Body of pancreas (tissue), 4 donors: Measurements from ENCODE around the gene NUP107. TPM values are rescaled to one million over a fixed set of nuclear protein-coding genes. Genes with fewer than 3 reads are reported as not detected.

Experiments used
- ATAC-seq: fragments of 150-250 bp; one replicate; pipeline ENCODE4 v1.9.1; 2016
- DNase-seq, 4 donors: peaks; one replicate each; pipeline ENCODE4 v3.0.0-alpha.2; 2019
- H3K27ac ChIP-seq, 4 donors: fragments of 200-600 bp; sonication (generic); 1 replicate in 3 of 4; 2 replicates in 1 of 4; pipeline versions ENCODE4 v1.5.1 to v1.6.1; 2016 to 2019; ENCODE audit warnings: mild to moderate bottlenecking in 1 of 4, mixed read lengths in 1 of 4, moderate library complexity in 1 of 4
- H3K27me3 ChIP-seq, 2 donors: fragments of 200-600 bp; sonication (generic); one replicate each; pipeline ENCODE4 v1.6.0; 2016; ENCODE audit warnings: mild to moderate bottlenecking in 1 of 2
- H3K36me3 ChIP-seq, 2 donors: fragments of 200-600 bp; sonication (generic); replicated peaks in 1 of 2; 2 replicates each; pipeline ENCODE4 v1.5.1; 2016; ENCODE audit warnings: low read depth in 2 of 2; ENCODE audit not compliant: insufficient read depth in 1 of 2
- H3K4me1 ChIP-seq: fragments of 200-600 bp; sonication (generic); one replicate; pipeline ENCODE4 v1.6.0; 2016
- H3K4me3 ChIP-seq, 2 donors: fragments of 200-600 bp; sonication (generic); 1 replicate in 1 of 2; 2 replicates in 1 of 2; pipeline ENCODE4 v1.5.1; 2016 to 2019
- H3K9me3 ChIP-seq, 3 donors: fragments of 200-600 bp; sonication (generic); 1 replicate in 2 of 3; 2 replicates in 1 of 3; pipeline ENCODE4 v1.5.1; 2016
- CTCF ChIP-seq, 7 experiments: fragments of 450-650 bp in 4 of 7; fragments of 200-600 bp in 3 of 7; sonication (generic) in 3 of 7; IDR thresholded peaks; one replicate each; pipeline ENCODE4 v1.5.1; 2016 to 2019; ENCODE audit warnings: antibody characterized with exemption in 7 of 7
- POLR2A ChIP-seq, 3 donors: fragments of 450-650 bp; IDR thresholded peaks; one replicate each; pipeline ENCODE4 v1.6.1; 2016; ENCODE audit warnings: antibody characterized with exemption in 3 of 3, mild to moderate bottlenecking in 2 of 3
- WGBS, 2 donors: methylation state at CpG; one replicate each; pipeline ENCODE4 v1.1.5; 2017; 5-methylcytosine and 5-hydroxymethylcytosine counted together
- intact Hi-C: fragments of 100-400 bp; cut with DNase I; formaldehyde crosslinking; loops from one replicate; pipeline ENCODE4 v1.15.1; 2023
- total RNA-seq, 2 donors: library from RNA; depleted of rRNA; stranded (reverse); fragments of >200 nt; gene quantifications; one replicate each; pipeline ENCODE4 v1.1.0, GENCODE V29; 2016

NUP107 gene
- total RNA-seq, 2 donors from 2014 or later, result 29.6 to 34.9 TPM

GRCh38 chr12:68768431-68768939 is 81.7 kb downstream of the NUP107 start:
- no peaks in the 10 kb centered on the region for H3K9me3 ChIP-seq
- no peaks in the 10 kb centered on the region for H3K36me3 ChIP-seq
- H3K27me3 ChIP-seq, result no peaks in the 10 kb centered on the region
- TF ChIP-seq POLR2A (IDR thresholded peaks at IDR 0.05) (no peak), CTCF (IDR thresholded peaks at IDR 0.05) (no peak)
- intact Hi-C loops, result no loop called here
- DNase-seq, result no peak
- ATAC-seq, result no peak
- 90 to 91% methylated on average over 4 of the region's 4 CpGs for WGBS, 2 donors
- H3K27ac ChIP-seq, result no peak overlapping the region
- no peak overlapping the region for H3K4me3 ChIP-seq
- no peaks in the 10 kb centered on the region for H3K4me1 ChIP-seq

- DNase-seq (no peak), ATAC-seq (no peak)
- Histone ChIP-seq H3K9me3 (no peaks in the 10 kb centered on the region), H3K4me1 (no peaks in the 10 kb centered on the region), H3K4me3 (no peak overlapping the region), H3K36me3 (no peaks in the 10 kb centered on the region), H3K27me3 (no peaks in the 10 kb centered on the region), H3K27ac (no peak overlapping the region)
- intact Hi-C loops, result no loop called here
- no peak for TF ChIP-seq CTCF (IDR thresholded peaks at IDR 0.05)
- no peak for TF ChIP-seq POLR2A (IDR thresholded peaks at IDR 0.05)
- WGBS, 2 donors, result 87 to 93% methylated on average over 1 of the region's 1 CpG
Measured at GRCh38 chr12:68769941-68770340, 83.2 kb downstream of the NUP107 start.

GRCh38 chr12:68771223-68771925 is 84.6 kb downstream of the NUP107 start:
- Histone ChIP-seq H3K36me3 (no peaks in the 10 kb centered on the region), H3K27me3 (no peaks in the 10 kb centered on the region), H3K4me1 (no peaks in the 10 kb centered on the region), H3K9me3 (no peaks in the 10 kb centered on the region), H3K4me3 (no peak overlapping the region), H3K27ac (no peak overlapping the region)
- TF ChIP-seq CTCF (IDR thresholded peaks at IDR 0.05) (no peak), POLR2A (IDR thresholded peaks at IDR 0.05) (no peak)
- DNase-seq (no peak), ATAC-seq (no peak)
- WGBS, 2 donors, result 83 to 93% methylated on average over 5 of the region's 5 CpGs
- intact Hi-C loops, result no loop called here

GRCh38 chr12:68772714-68773113 is 85.9 kb downstream of the NUP107 start:
- TF ChIP-seq POLR2A (IDR thresholded peaks at IDR 0.05), result no peak
- TF ChIP-seq CTCF (IDR thresholded peaks at IDR 0.05), result no peak

DNA sequence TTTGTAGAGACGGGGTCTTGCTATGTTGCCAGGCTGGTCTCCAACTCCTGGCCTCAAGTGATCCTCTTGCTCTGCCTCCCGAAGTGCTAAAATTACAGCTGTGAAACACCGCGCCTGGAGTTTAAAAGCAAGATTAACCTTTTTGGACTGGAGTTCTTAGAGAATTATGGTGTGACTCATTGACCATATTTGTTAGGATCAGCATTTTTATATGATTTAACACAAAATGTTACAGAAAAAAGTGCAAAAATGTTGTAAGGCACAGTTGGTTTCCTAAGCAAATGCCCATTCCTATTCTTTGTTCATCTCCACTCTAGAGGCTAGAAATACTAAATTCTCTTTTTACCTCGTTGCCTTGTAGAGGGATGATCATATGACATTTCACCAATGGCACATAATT is 86.8 kb downstream of the NUP107 start:
- Histone ChIP-seq H3K4me3 (no peak overlapping the region), H3K27ac (no peak overlapping the region), H3K27me3 (no peaks in the 10 kb centered on the region), H3K9me3 (no peaks in the 10 kb centered on the region), H3K4me1 (no peaks in the 10 kb centered on the region), H3K36me3 (no peaks in the 10 kb centered on the region)
- DNase-seq (no peak), ATAC-seq (no peak)
- intact Hi-C loops, result no loop called here
- WGBS, 2 donors, result 79 to 87% methylated on average over 5 of the region's 5 CpGs
- TF ChIP-seq CTCF (IDR thresholded peaks at IDR 0.05) (no peak), POLR2A (IDR thresholded peaks at IDR 0.05) (no peak)

More at GRCh38 chr12:68772714-68773113, 85.9 kb downstream of the NUP107 start:
- Histone ChIP-seq H3K4me1 (no peaks in the 10 kb centered on the region), H3K9me3 (no peaks in the 10 kb centered on the region), H3K36me3 (no peaks in the 10 kb centered on the region), H3K27ac (no peak overlapping the region), H3K4me3 (no peak overlapping the region), H3K27me3 (no peaks in the 10 kb centered on the region)
- ATAC-seq, result no peak
- no peak for DNase-seq
- 70 to 82% methylated on average over 8 of the region's 8 CpGs for WGBS, 2 donors
- intact Hi-C loops, result no loop called here
